Measurements from ENCODE around the gene FHIP1A. TPM values are rescaled to one million over a fixed set of nuclear protein-coding genes. Genes with fewer than 3 reads are reported as not detected.
"Not testable (repeated sequence)": the region's sequence is repeated elsewhere in the genome, so short reads cannot be mapped to it uniquely, and the experiment has no call there.

FHIP1A gene
- total RNA-seq, 1 donor from 2014 or later: 15.1 TPM

DNA sequence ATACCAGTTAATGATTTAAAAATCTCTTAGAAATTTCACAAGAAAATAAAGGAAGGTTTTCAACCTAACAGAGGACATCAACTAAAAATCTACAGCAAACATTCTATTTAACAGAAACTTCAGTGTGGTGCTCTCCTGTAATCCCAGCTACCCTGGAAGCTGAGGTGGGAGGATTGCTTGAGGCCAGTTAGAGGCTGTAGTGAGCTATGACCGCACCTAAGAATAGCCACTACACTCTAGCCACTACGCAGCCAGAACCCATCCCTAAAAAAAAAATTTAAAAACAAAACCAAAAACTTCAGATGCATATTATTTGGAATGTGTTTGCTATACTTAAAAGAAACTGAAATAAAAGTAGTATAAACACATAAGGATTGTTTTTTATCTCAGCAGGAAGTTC lies 7.2 kb upstream of the FHIP1A start:
- no peak overlapping the region for H3K27ac ChIP-seq (ENCODE audit: low read depth, low read length)
- H3K9ac ChIP-seq (ENCODE audit: low read depth in 1 of 3, low read length in 3 of 3): no peak overlapping the region
- H3K27me3 ChIP-seq (ENCODE audit: control insufficient read depth in 3 of 3, insufficient read depth in 3 of 3, low read length in 3 of 3): no peaks in the 10 kb centered on the region
- H3K9me3 ChIP-seq (ENCODE audit: control insufficient read depth in 3 of 3, low read length in 3 of 3): no peaks in the 10 kb centered on the region
- peaks cover 0 to 7% (median 5%) of the 10 kb centered on the region in 3 donors for H3K4me1 ChIP-seq (ENCODE audit: control insufficient read depth in 3 of 3, insufficient read depth in 3 of 3, low read length in 3 of 3)
- no peaks in the 10 kb centered on the region for H3K36me3 ChIP-seq (ENCODE audit: control insufficient read depth in 3 of 3, insufficient read depth in 3 of 3, low read length in 3 of 3)
- no peak overlapping the region for H3K4me3 ChIP-seq (ENCODE audit: low read length in 3 of 3)

DNA sequence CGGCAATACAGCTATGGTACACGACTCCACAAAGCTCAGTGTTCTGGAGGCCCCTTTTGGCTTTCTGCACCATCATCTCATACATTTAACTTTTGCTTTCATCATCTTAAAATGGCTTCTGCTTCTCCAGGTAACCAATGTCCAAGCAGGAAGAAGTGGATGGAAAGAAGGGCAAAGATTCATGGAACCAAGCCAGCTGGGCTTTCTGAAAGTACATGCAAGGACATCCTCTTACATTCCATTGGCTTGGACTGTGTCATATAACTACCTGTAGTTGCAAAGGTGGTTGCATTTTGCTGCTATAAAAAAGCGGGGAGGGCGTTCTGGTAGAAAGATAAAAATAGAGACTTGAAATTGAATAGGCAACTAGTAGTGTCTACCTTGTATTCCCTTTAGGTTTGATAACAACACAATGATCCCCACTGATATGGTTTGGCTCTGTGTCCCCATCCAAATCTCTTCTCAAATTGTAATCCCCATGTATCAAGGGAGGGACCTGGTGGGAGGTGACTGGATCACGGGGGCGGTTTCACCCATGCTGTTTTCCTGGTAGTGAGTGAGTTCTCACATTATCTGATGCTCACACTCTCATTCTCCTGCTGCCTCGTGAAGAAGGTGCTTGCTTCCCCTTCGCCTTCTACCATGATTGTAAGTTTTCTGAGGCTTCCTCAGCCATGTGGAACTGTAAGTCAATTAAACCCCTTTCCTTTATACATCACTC lies 6.7 kb upstream of the FHIP1A start:
- Histone ChIP-seq H3K9ac (ENCODE audit: low read depth in 1 of 3, low read length in 3 of 3) (no peak overlapping the region), H3K4me1 (ENCODE audit: control insufficient read depth in 3 of 3, insufficient read depth in 3 of 3, low read length in 3 of 3) (peaks cover 0 to 8% (median 5%) of the 10 kb centered on the region in 3 donors), H3K36me3 (ENCODE audit: control insufficient read depth in 3 of 3, insufficient read depth in 3 of 3, low read length in 3 of 3) (no peaks in the 10 kb centered on the region), H3K9me3 (ENCODE audit: control insufficient read depth in 3 of 3, low read length in 3 of 3) (no peaks in the 10 kb centered on the region), H3K27ac (ENCODE audit: low read depth, low read length) (no peak overlapping the region), H3K4me3 (ENCODE audit: low read length in 3 of 3) (no peak overlapping the region), H3K27me3 (ENCODE audit: control insufficient read depth in 3 of 3, insufficient read depth in 3 of 3, low read length in 3 of 3) (no peaks in the 10 kb centered on the region)

GRCh38 chr4:151403656-151404055 lies 5.3 kb upstream of the FHIP1A start:
- Histone ChIP-seq H3K4me3 (ENCODE audit: low read length in 3 of 3) (no peak overlapping the region), H3K27ac (ENCODE audit: low read depth, low read length) (no peak overlapping the region), H3K9me3 (ENCODE audit: control insufficient read depth in 3 of 3, low read length in 3 of 3) (no peaks in the 10 kb centered on the region), H3K4me1 (ENCODE audit: control insufficient read depth in 3 of 3, insufficient read depth in 3 of 3, low read length in 3 of 3) (peaks cover 7 to 19% (median 13%) of the 10 kb centered on the region in 3 donors), H3K27me3 (ENCODE audit: control insufficient read depth in 3 of 3, insufficient read depth in 3 of 3, low read length in 3 of 3) (no peaks in the 10 kb centered on the region), H3K36me3 (ENCODE audit: control insufficient read depth in 3 of 3, insufficient read depth in 3 of 3, low read length in 3 of 3) (no peaks in the 10 kb centered on the region), H3K9ac (ENCODE audit: low read depth in 1 of 3, low read length in 3 of 3) (no peak overlapping the region)

DNA sequence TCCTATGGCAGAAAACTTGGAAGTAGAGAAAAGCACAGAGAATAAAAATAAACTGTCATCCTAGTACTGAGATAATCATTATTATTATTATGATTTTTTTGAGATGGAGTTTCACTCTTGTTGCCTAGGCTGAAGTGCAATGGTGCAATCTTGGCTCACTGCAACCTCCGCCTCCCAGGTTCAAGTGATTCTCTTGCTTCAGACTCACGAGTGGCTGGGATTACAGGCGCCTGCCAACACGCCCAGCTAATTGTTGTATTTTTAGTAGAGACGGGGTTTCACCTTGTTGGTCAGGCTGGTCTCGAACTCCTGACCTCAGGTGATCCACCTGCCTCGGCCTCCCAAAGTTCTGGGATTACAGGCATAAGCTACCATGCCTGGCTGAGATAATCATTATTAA lies 4.2 kb upstream of the FHIP1A start:
- H3K4me3 ChIP-seq (ENCODE audit: low read length in 3 of 3); H3K27ac ChIP-seq (ENCODE audit: low read depth, low read length); H3K9ac ChIP-seq (ENCODE audit: low read depth in 1 of 3, low read length in 3 of 3); H3K36me3 ChIP-seq (ENCODE audit: control insufficient read depth in 3 of 3, insufficient read depth in 3 of 3, low read length in 3 of 3); H3K9me3 ChIP-seq (ENCODE audit: control insufficient read depth in 3 of 3, low read length in 3 of 3); H3K27me3 ChIP-seq (ENCODE audit: control insufficient read depth in 3 of 3, insufficient read depth in 3 of 3, low read length in 3 of 3): not testable (repeated sequence)
- peaks cover 9 to 22% (median 17%) of the 10 kb centered on the region in 3 donors for H3K4me1 ChIP-seq (ENCODE audit: control insufficient read depth in 3 of 3, insufficient read depth in 3 of 3, low read length in 3 of 3)

- Histone ChIP-seq H3K9ac (ENCODE audit: low read depth in 1 of 3, low read length in 3 of 3) (no peak overlapping the region), H3K27ac (ENCODE audit: low read depth, low read length) (no peak overlapping the region), H3K4me3 (ENCODE audit: low read length in 3 of 3) (no peak overlapping the region), H3K36me3 (ENCODE audit: control insufficient read depth in 3 of 3, insufficient read depth in 3 of 3, low read length in 3 of 3) (no peaks in the 10 kb centered on the region), H3K4me1 (ENCODE audit: control insufficient read depth in 3 of 3, insufficient read depth in 3 of 3, low read length in 3 of 3) (peaks cover 19 to 32% (median 29%) of the 10 kb centered on the region in 3 donors), H3K9me3 (ENCODE audit: control insufficient read depth in 3 of 3, low read length in 3 of 3) (no peaks in the 10 kb centered on the region), H3K27me3 (ENCODE audit: control insufficient read depth in 3 of 3, insufficient read depth in 3 of 3, low read length in 3 of 3) (no peaks in the 10 kb centered on the region)
These were observed 2.0 kb upstream of the FHIP1A start for GRCh38 chr4:151407018-151407417.

DNA sequence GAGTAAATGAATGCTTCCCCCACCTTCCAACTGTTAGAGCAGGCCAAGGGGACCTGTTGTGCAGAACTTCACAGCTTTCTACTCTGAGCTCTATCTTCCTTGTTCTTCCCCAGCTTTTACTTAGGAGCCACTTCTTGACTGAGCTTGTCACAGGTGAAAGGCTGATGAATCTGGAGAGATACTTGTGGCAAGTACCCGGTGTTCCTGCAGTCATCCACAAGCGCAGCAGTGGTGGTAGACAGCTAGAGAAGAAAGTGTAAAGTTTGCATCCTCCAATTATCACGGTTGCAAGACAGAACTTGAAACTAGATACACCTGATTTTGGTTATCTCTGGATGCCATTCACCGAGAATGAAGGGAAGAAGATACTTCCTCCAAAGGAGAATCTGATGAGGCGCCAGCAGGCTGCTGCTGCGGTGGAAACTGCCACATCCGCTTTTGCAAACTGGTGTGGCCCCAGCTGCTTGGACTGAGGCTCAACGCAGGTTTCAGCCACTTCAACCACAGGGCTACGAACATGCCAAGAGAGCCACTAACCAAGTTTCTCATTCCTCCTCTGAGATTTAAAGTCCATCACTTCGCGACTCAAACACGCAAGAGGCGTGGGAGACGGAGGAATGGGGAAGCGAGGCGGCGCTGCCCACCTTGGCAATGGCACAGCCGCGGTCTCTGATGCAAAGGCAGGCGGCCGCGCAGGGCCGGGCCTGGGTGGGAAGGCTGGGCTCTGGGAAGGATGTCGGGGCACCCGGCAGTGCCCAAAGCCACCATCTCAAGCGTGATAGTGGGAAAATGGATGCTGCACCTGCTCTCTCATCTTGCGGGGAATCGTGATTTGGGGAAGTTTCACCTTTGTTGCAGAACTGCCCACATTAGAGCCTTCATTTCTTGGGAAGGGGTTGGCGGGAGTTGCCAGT lies 1.3 kb upstream of the FHIP1A start:
- Histone ChIP-seq H3K27me3 (ENCODE audit: control insufficient read depth in 3 of 3, insufficient read depth in 3 of 3, low read length in 3 of 3) (no peaks in the 10 kb centered on the region), H3K9me3 (ENCODE audit: control insufficient read depth in 3 of 3, low read length in 3 of 3) (no peaks in the 10 kb centered on the region), H3K4me1 (ENCODE audit: control insufficient read depth in 3 of 3, insufficient read depth in 3 of 3, low read length in 3 of 3) (peaks cover 19 to 30% (median 25%) of the 10 kb centered on the region in 3 donors), H3K9ac (ENCODE audit: low read depth in 1 of 3, low read length in 3 of 3) (peak overlapping the region; percentile 80 to 96 (median 93)), H3K36me3 (ENCODE audit: control insufficient read depth in 3 of 3, insufficient read depth in 3 of 3, low read length in 3 of 3) (no peaks in the 10 kb centered on the region), H3K27ac (ENCODE audit: low read depth, low read length) (peak overlapping the region; percentile 92), H3K4me3 (ENCODE audit: low read length in 3 of 3) (peak overlapping the region; percentile 78 to 85 (median 80))

DNA sequence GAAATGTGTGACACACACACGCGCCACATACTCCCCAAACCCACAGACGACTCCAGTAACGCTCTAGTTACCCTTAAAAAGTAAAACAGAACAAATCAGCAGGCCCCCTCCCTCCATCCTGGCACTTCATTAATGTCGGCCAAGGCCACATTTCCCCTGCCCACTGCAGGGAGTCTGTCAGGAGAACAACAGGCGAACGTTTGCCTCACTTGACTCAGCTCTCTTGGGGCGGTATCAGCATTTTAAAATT lies 671 bp upstream of the FHIP1A start:
- Histone ChIP-seq H3K4me1 (ENCODE audit: control insufficient read depth in 3 of 3, insufficient read depth in 3 of 3, low read length in 3 of 3) (peaks cover 19 to 30% (median 25%) of the 10 kb centered on the region in 3 donors), H3K4me3 (ENCODE audit: low read length in 3 of 3) (peak overlapping the region; percentile 78 to 85 (median 80)), H3K27ac (ENCODE audit: low read depth, low read length) (peak overlapping the region; percentile 92), H3K27me3 (ENCODE audit: control insufficient read depth in 3 of 3, insufficient read depth in 3 of 3, low read length in 3 of 3) (no peaks in the 10 kb centered on the region), H3K9ac (ENCODE audit: low read depth in 1 of 3, low read length in 3 of 3) (peak overlapping the region; percentile 80 to 96 (median 93)), H3K9me3 (ENCODE audit: control insufficient read depth in 3 of 3, low read length in 3 of 3) (no peaks in the 10 kb centered on the region), H3K36me3 (ENCODE audit: control insufficient read depth in 3 of 3, insufficient read depth in 3 of 3, low read length in 3 of 3) (no peaks in the 10 kb centered on the region)

DNA sequence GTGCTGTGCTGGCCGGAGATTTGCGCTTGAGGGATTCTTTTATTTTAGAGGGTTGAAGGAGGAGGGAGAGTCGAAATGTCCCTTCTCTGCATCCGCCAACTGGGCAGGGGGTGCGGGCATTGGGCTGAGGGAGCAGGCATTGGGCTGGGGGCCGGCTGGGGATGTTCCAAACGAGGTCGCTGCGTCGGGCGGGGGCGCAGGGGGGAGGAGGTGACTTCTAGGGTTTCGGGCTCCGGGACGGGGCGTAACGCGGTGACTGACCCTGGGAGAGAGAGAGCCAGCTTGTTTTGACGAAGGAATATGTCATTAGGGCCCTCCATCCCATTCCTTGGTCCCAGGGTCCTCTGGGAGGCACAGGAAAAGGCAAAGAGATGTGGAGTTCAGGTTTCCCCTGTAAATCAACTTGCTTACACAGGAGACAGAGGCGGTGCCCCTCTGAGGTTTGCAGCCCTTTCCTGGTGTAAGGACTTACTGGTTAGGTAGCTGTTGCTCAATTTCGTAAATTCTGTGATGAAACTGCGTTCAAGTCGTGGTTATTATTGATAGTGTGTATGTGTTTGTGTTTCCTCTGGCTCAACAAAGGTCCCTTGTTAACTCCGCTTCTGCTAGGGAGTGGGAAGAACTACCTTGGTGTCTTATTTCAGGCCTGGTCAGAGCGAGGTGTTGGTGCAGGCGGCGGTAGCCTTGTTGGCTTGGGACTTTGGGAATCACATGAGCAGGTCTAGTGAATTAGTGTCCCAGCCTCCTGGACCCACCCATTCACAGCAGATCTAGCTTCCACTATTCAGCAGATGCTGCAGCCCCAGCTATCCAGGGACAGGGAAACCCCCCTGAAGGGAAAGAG lies 716 bp downstream of the FHIP1A start:
- peak overlapping the region; percentile 85 to 88 (median 85) for H3K9ac ChIP-seq (ENCODE audit: low read depth in 1 of 3, low read length in 3 of 3)

DNA sequence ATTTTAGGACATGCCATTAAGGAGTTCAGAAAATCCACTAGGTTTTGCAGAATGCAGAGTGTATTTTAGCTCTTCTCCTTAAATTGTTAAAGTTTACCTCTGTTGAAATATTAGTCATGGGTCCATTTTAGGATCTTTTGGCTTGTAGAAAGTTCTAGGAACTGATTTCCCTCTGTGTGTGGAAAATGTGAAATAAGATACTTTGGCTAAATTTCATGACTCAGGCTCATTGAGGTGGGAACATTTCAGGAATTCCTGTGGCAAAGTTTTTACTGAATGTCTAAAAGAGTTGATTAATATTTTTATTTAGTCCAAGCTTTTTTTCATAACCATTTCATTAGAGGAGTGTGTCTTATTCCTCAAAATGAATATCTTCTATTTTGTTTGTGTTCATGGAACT lies 7.0 kb downstream of the FHIP1A start:
- Histone ChIP-seq H3K36me3 (ENCODE audit: control insufficient read depth in 3 of 3, insufficient read depth in 3 of 3, low read length in 3 of 3) (peaks cover 0 to 2% (median 0%) of the 10 kb centered on the region in 3 donors), H3K27ac (ENCODE audit: low read depth, low read length) (no peak overlapping the region), H3K4me1 (ENCODE audit: control insufficient read depth in 3 of 3, insufficient read depth in 3 of 3, low read length in 3 of 3) (peaks cover 17 to 30% (median 18%) of the 10 kb centered on the region in 3 donors), H3K4me3 (ENCODE audit: low read length in 3 of 3) (no peak overlapping the region), H3K9me3 (ENCODE audit: control insufficient read depth in 3 of 3, low read length in 3 of 3) (no peaks in the 10 kb centered on the region), H3K9ac (ENCODE audit: low read depth in 1 of 3, low read length in 3 of 3) (no peak overlapping the region), H3K27me3 (ENCODE audit: control insufficient read depth in 3 of 3, insufficient read depth in 3 of 3, low read length in 3 of 3) (no peaks in the 10 kb centered on the region)

More for the DNA sequence above, 716 bp downstream of the FHIP1A start:
- no peaks in the 10 kb centered on the region for H3K36me3 ChIP-seq (ENCODE audit: control insufficient read depth in 3 of 3, insufficient read depth in 3 of 3, low read length in 3 of 3)
- H3K4me3 ChIP-seq (ENCODE audit: low read length in 3 of 3): peak overlapping the region; percentile 85 to 87 (median 86)
- no peaks in the 10 kb centered on the region for H3K9me3 ChIP-seq (ENCODE audit: control insufficient read depth in 3 of 3, low read length in 3 of 3)
- peaks cover 19 to 30% (median 25%) of the 10 kb centered on the region in 3 donors for H3K4me1 ChIP-seq (ENCODE audit: control insufficient read depth in 3 of 3, insufficient read depth in 3 of 3, low read length in 3 of 3)
- H3K27ac ChIP-seq (ENCODE audit: low read depth, low read length): peak overlapping the region; percentile 95
- no peaks in the 10 kb centered on the region for H3K27me3 ChIP-seq (ENCODE audit: control insufficient read depth in 3 of 3, insufficient read depth in 3 of 3, low read length in 3 of 3)

Data from skeletal muscle tissue (tissue), 4 donors.